Measurements from ENCODE around the gene ZDHHC11. TPM values are rescaled to one million over a fixed set of nuclear protein-coding genes. Genes with fewer than 3 reads are reported as not detected.

ZDHHC11 gene
- total RNA-seq, 2 experiments from 2014 or later = 10.7 to 32.0 TPM

DNA sequence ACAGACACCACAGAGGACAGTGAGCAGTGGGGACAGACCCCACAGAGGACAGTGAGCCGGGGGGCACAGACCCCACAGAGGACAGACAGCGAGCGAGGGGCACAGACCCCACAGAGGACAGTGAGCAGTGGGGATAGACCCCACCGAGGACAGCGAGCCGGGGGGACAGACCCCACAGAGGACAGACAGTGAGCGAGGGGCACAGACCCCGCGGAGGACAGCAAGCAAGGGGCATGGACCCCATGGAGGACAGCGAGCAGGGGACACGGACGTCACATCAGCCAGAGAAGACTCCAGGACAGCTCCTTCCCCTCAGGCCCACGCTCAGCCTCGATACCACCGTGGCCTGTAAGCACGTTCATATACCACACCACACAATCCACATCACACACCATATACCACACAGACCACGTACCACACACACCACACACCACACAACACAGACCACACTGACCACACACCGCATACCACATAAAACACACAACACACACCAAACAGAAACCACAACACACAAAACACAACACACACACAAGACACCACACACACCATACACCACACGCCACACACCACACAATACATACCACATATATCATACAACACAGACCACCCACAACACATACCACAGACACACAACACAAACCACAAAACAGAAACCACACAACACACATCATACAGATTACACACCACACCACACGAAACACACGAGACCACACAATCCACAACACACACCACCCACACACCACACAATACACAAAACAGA is 5.2 kb upstream of the ZDHHC11 start:
- POLR2A ChIA-PET = no interaction called here
- Histone ChIP-seq H3K27ac (ENCODE audit: low read depth, low read length, poor library complexity, severe bottlenecking) (no peak overlapping the region), H4K20me1 (ENCODE audit: insufficient read depth, low read length) (no peaks in the 10 kb centered on the region), H3K9me2 (ENCODE audit: insufficient read depth, low read length) (no peaks in the 10 kb centered on the region), H3K4me2 (ENCODE audit: low read length) (no peak overlapping the region), H3K4me3 (ENCODE audit: low read depth, low read length, poor library complexity, severe bottlenecking) (no peak overlapping the region), H3K4me1 (ENCODE audit: insufficient read depth, low read length, poor library complexity, severe bottlenecking) (no peaks in the 10 kb centered on the region), H3K36me3 (ENCODE audit: insufficient read depth, low read length) (0 out of 2 replicates have a peak, but pooled peaks cover 3% of the 10 kb centered on the region), H2AFZ (ENCODE audit: low read length) (no peak overlapping the region), H3K9me3 (ENCODE audit: low read length) (no peaks in the 10 kb centered on the region), H3K79me2 (ENCODE audit: insufficient read depth, low read depth, low read length) (no peaks in the 10 kb centered on the region)
- no TSS peak for BruUV-seq (replicated peaks)
- DNase-seq (ENCODE audit: low spot score) = no peak
- intact Hi-C loops (cut with micrococcal nuclease; ENCODE audit: unreplicated experiment) = no loop called here
- CTCF ChIA-PET (ENCODE audit: unreplicated experiment) = no interaction called here
- TF ChIP-seq, protein P1, sequence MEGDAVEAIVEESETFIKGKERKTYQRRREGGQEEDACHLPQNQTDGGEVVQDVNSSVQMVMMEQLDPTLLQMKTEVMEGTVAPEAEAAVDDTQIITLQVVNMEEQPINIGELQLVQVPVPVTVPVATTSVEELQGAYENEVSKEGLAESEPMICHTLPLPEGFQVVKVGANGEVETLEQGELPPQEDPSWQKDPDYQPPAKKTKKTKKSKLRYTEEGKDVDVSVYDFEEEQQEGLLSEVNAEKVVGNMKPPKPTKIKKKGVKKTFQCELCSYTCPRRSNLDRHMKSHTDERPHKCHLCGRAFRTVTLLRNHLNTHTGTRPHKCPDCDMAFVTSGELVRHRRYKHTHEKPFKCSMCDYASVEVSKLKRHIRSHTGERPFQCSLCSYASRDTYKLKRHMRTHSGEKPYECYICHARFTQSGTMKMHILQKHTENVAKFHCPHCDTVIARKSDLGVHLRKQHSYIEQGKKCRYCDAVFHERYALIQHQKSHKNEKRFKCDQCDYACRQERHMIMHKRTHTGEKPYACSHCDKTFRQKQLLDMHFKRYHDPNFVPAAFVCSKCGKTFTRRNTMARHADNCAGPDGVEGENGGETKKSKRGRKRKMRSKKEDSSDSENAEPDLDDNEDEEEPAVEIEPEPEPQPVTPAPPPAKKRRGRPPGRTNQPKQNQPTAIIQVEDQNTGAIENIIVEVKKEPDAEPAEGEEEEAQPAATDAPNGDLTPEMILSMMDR (conservative IDR thresholded peaks at IDR 0.05; ENCODE audit: low read length) = no peak
- no peak for TF ChIP-seq EZH2phosphoT487 (IDR thresholded peaks at IDR 0.05; ENCODE audit: borderline replicate concordance, low read depth, low read length)

DNA sequence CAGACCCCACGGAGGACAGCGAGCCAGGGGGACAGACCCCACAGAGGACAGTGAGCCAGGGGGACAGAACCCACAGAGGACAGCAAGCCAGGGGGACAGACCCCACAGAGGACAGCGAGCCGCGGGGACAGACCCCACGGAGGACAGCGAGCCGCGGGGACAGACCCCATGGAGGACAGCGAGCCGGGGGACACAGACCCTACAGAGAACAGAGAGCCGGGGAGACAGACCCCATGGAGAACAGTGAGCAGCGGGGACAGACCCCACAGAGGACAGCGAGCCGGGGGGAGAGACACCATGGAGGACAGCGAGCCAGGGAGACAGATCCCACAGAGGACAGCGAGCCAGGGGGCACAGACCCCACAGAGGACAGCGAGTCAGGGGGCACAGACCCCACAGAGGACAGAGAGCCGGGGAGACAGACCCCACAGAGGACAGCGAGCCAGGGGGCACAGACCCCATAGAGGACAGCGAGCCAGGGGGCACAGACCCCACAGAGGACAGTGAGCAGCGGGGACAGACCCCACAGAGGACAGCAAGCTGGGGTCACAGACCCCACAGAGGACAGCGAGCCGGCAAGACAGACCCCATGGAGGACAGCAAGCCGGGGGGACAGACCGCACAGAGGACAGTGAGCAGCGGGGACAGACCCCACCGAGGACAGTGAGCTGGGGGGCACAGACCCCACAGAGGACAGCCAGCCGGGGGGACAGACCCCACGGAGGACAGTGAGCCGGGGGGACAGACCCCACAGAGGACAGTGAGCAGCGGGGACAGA is 4.4 kb upstream of the ZDHHC11 start:
- Histone ChIP-seq H3K36me3 (ENCODE audit: insufficient read depth, low read length) (0 out of 2 replicates have a peak, but pooled peaks cover 3% of the 10 kb centered on the region), H3K4me1 (ENCODE audit: insufficient read depth, low read length, poor library complexity, severe bottlenecking) (no peaks in the 10 kb centered on the region), H3K9me3 (ENCODE audit: low read length) (no peaks in the 10 kb centered on the region), H3K4me3 (ENCODE audit: low read depth, low read length, poor library complexity, severe bottlenecking) (no peak overlapping the region), H2AFZ (ENCODE audit: low read length) (no peak overlapping the region), H3K4me2 (ENCODE audit: low read length) (no peak overlapping the region), H4K20me1 (ENCODE audit: insufficient read depth, low read length) (no peaks in the 10 kb centered on the region), H3K9me2 (ENCODE audit: insufficient read depth, low read length) (no peaks in the 10 kb centered on the region), H3K27ac (ENCODE audit: low read depth, low read length, poor library complexity, severe bottlenecking) (no peak overlapping the region), H3K79me2 (ENCODE audit: insufficient read depth, low read depth, low read length) (no peaks in the 10 kb centered on the region)
- ChIA-PET CTCF (ENCODE audit: unreplicated experiment) (no interaction called here), POLR2A (no interaction called here)
- intact Hi-C loops (cut with micrococcal nuclease; ENCODE audit: unreplicated experiment) = no loop called here
- no peak for DNase-seq (ENCODE audit: low spot score)
- BruUV-seq (replicated peaks) = no TSS peak
- TF ChIP-seq, protein P1 (conservative IDR thresholded peaks at IDR 0.05; ENCODE audit: low read length) = no peak
- no peak for TF ChIP-seq EZH2phosphoT487 (IDR thresholded peaks at IDR 0.05; ENCODE audit: borderline replicate concordance, low read depth, low read length)
